GM12872 (cell line): ENCODE results near the gene CCDC167.

ENCODE experiments used
- TF ChIP-seq, protein P1 (sequence below): IDR thresholded peaks from 3 replicates; pipeline ENCODE4 v1.5.1; 2011; ENCODE audit warnings: low read depth, mild to moderate bottlenecking, low read length, moderate library complexity; ENCODE audit not compliant: insufficient read depth

CCDC167 gene

GRCh38 chr6:37507077-37507476 lies 7.4 kb upstream of the CCDC167 start:
- TF ChIP-seq, protein P1, sequence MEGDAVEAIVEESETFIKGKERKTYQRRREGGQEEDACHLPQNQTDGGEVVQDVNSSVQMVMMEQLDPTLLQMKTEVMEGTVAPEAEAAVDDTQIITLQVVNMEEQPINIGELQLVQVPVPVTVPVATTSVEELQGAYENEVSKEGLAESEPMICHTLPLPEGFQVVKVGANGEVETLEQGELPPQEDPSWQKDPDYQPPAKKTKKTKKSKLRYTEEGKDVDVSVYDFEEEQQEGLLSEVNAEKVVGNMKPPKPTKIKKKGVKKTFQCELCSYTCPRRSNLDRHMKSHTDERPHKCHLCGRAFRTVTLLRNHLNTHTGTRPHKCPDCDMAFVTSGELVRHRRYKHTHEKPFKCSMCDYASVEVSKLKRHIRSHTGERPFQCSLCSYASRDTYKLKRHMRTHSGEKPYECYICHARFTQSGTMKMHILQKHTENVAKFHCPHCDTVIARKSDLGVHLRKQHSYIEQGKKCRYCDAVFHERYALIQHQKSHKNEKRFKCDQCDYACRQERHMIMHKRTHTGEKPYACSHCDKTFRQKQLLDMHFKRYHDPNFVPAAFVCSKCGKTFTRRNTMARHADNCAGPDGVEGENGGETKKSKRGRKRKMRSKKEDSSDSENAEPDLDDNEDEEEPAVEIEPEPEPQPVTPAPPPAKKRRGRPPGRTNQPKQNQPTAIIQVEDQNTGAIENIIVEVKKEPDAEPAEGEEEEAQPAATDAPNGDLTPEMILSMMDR = no peak

DNA sequence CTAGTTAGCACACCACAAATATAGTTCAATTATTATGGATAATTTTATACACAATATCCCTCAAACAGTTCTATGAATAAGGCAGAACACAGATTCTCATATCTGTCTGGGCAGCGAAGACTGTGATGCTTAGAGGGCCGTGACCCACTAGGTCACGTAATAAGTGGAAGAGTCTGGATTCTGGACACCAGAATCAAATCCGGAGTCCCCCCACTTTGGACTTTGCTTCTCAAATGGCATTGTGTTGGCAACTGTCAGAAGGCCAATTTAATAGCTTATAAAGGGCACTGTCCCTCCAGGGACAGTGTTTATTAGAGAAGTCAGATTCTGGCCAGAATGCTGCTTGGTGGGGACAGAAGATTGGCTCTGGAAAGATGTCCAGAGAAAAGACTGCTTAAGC lies 6.8 kb upstream of the CCDC167 start:
- TF ChIP-seq, protein P1 = no peak

GRCh38 chr6:37504024-37504423 lies 4.3 kb upstream of the CCDC167 start:
- TF ChIP-seq, protein P1 = no peak

GRCh38 chr6:37503309-37503965 lies 3.7 kb upstream of the CCDC167 start:
- TF ChIP-seq, protein P1 = no peak

DNA sequence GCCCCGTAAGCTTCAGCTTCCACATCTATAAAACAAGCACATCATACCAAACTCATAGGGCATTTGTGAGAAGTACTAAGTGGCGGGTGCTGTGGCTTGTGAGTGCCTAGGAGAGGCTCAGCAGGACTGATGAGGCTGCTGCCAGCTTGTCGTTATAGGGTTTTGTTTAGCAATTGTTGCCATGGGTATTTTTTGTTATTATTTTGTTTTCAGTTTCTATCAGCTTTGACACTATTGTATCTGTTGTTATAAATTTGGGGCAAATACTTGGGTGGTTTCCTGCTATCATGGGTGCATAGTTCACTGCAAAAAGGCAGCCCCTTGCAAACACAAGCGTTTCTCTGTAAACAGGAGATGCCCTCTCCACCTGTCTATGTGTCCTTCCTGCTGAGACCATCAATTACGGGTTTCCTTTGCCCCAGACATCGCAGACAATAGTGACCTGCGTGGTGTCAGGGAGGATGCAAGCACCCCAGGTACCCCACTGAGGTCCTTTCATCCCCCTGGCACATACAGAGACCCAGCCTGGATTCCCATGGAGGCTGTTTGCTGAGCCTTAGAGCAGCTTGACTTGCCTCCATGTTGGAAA lies 3.1 kb upstream of the CCDC167 start:
- TF ChIP-seq, protein P1 = no peak

DNA sequence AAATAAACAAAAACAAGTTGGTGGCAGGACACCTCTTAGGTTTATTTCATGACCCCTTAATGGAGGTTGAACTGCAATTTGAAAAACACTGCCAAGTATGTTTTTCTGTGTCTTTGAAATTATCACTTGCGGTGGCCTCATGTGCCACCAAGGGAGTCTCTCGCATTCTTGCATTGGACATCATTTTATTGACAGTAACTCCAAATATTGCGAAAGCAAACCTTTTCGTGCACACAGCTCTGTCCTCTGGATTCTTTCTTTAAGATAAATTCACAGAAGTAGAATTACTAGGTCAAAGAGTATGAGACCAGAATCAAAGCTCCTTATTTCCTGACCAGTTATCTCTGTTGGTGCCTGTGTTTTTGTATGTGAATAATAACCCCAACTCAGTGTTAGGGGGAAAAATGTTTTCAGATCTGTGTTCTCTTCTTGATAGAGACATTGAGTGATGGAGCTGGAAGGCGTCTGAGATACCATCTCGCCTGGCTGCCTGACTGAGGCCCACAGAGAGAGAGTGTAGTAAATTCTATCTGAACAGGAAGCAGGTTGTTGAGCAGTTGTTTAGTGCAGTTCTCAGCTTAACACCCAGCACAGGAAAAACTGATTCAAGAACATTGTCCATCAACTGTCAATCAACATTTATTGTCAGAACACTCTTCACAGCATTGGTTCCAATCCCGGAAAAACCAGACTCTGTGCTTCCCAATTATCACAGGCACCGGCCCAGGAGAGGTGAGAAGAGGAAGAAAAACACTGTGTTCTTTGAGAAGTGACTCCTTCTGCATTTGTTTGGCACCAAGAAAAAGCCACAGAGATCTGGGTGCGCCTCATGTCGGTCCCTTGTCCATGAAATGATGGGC lies 2.2 kb upstream of the CCDC167 start:
- TF ChIP-seq, protein P1 = no peak

GRCh38 chr6:37500294-37500608 lies 558 bp upstream of the CCDC167 start:
- TF ChIP-seq, protein P1 = no peak
